GM19351 (cell line): ENCODE measurements around the gene CADM1.

Experiments
- ATAC-seq: cut with Tn5 transposase; IDR thresholded peaks from one replicate; pipeline ENCODE4 v1.9.1; 2021; ENCODE audit warnings: mild to moderate bottlenecking, moderate library complexity; ENCODE audit not compliant: unreplicated experiment

The CADM1 gene

GRCh38 chr11:115161876-115162275 is 342.3 kb downstream of the CADM1 start:
- ATAC-seq: no peak

GRCh38 chr11:115159207-115159606 is 345.0 kb downstream of the CADM1 start:
- ATAC-seq: no peak

GRCh38 chr11:115158053-115158452 is 346.2 kb downstream of the CADM1 start:
- no peak for ATAC-seq

GRCh38 chr11:115157247-115157646 is 347.0 kb downstream of the CADM1 start:
- ATAC-seq: no peak

GRCh38 chr11:115155978-115156377 is 348.2 kb downstream of the CADM1 start:
- ATAC-seq: no peak

GRCh38 chr11:115155320-115155719 is 348.9 kb downstream of the CADM1 start:
- ATAC-seq: no peak

- ATAC-seq: no peak
Measured at GRCh38 chr11:115154355-115154736, 349.9 kb downstream of the CADM1 start.

GRCh38 chr11:115153731-115154354 is 350.4 kb downstream of the CADM1 start:
- no peak for ATAC-seq

GRCh38 chr11:115153135-115153534 is 351.1 kb downstream of the CADM1 start:
- no peak for ATAC-seq

GRCh38 chr11:115151010-115151409 is 353.2 kb downstream of the CADM1 start:
- ATAC-seq: no peak

GRCh38 chr11:115148691-115149090 is 355.5 kb downstream of the CADM1 start:
- ATAC-seq: no peak

GRCh38 chr11:115148101-115148500 is 356.1 kb downstream of the CADM1 start:
- ATAC-seq: no peak

GRCh38 chr11:115147243-115147807 is 356.9 kb downstream of the CADM1 start:
- no peak for ATAC-seq

- ATAC-seq: no peak
Measured at GRCh38 chr11:115146425-115146824, 357.8 kb downstream of the CADM1 start.

- no peak for ATAC-seq
Measured at GRCh38 chr11:115145324-115145723, 358.9 kb downstream of the CADM1 start.

GRCh38 chr11:115144914-115145313 is 359.3 kb downstream of the CADM1 start:
- ATAC-seq: no peak

GRCh38 chr11:115144014-115144413 is 360.2 kb downstream of the CADM1 start:
- no peak for ATAC-seq

GRCh38 chr11:115141231-115142114 is 362.7 kb downstream of the CADM1 start:
- ATAC-seq: no peak

- no peak for ATAC-seq
Measured at GRCh38 chr11:115135936-115136335, 368.3 kb downstream of the CADM1 start.

GRCh38 chr11:115134926-115135325 is 369.3 kb downstream of the CADM1 start:
- no peak for ATAC-seq

GRCh38 chr11:115133475-115134209 is 370.6 kb downstream of the CADM1 start:
- no peak for ATAC-seq
